Measurements from ENCODE around the gene ACBD3. TPM values are rescaled to one million over a fixed set of nuclear protein-coding genes. Genes with fewer than 3 reads are reported as not detected.
A peak's percentile ranks its signal among the peaks of the same experiment; 100 is the strongest.

The ACBD3 gene
- total RNA-seq, 6 experiments from 2014 or later = 14.6 to 23.6 (median 17.5) TPM

DNA sequence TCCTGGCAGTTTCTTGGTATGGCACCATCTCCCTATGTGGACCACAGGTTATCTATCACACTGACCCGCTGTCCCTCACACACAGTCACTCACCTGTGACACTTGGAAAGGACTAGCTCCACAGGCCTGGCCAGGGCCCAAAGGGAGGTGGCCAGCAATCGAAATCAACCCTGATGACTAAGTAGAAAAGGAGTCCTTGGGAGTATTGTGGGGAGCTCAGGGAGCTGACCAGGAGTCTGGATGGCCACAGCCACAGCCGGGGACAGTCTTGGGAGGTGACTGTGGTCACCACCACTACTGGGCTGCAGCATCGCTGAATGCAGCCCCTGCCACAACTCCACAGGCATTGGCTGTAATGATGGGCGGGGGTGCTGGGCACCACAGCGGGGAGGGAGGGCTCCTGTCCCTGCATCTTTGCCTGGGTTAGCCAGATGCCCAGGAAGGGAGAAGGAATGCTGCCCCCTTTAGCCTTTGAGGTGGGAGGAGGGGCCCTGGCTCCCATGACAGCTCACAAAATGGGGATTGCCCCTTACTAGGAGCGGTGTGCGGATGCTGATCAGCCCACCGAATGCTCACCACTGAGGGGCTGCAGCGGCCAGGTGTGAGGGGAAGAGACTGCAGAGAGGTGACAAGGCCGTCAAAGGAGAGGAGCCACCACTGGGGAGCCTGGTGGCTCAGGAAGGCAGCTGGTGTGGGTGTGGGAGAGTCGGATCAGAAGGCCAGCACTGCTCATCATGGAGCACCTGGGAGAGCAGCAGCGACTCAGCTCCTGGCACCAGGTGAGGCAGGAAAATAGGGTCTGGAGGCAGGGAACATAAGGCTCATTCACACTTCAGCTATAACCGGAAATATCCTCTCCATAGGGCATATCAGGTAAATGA lies 62.7 kb downstream of the ACBD3 start:
- Histone ChIP-seq H3K9me3 (no peaks in the 10 kb centered on the region), H3K4me3 (no peak overlapping the region), H3K27me3 (no peaks in the 10 kb centered on the region), H3K27ac (no peak overlapping the region), H3K36me3 (no peaks in the 10 kb centered on the region), H3K4me1 (peaks cover 0 to 8% (median 0%) of the 10 kb centered on the region in 4 donors)
- ATAC-seq = peak in 1 of 4 donors; percentile 30
- TF ChIP-seq POLR2A (IDR thresholded peaks at IDR 0.05) = no peak
- TF ChIP-seq, protein P1, sequence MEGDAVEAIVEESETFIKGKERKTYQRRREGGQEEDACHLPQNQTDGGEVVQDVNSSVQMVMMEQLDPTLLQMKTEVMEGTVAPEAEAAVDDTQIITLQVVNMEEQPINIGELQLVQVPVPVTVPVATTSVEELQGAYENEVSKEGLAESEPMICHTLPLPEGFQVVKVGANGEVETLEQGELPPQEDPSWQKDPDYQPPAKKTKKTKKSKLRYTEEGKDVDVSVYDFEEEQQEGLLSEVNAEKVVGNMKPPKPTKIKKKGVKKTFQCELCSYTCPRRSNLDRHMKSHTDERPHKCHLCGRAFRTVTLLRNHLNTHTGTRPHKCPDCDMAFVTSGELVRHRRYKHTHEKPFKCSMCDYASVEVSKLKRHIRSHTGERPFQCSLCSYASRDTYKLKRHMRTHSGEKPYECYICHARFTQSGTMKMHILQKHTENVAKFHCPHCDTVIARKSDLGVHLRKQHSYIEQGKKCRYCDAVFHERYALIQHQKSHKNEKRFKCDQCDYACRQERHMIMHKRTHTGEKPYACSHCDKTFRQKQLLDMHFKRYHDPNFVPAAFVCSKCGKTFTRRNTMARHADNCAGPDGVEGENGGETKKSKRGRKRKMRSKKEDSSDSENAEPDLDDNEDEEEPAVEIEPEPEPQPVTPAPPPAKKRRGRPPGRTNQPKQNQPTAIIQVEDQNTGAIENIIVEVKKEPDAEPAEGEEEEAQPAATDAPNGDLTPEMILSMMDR (IDR thresholded peaks at IDR 0.05) = no peak
- peak in 1 of 3 donors; percentile 62 for DNase-seq
- intact Hi-C loops (cut with DNase I) = loop anchor here (5.0 kb wide), 2 partner anchors 57 to 73 kb away; no protein-coding TSS in a partner anchor
- WGBS (ENCODE audit: insufficient coverage, low coverage, low lambda C conversion rate, missing lambda C conversion rate) = 82% methylated on average over 6 of the region's 14 CpGs

- intact Hi-C loops (cut with DNase I) = loop anchor here (5.0 kb wide), 2 partner anchors 56 to 74 kb away; no protein-coding TSS in a partner anchor
- Histone ChIP-seq H3K27me3 (no peaks in the 10 kb centered on the region), H3K36me3 (no peaks in the 10 kb centered on the region), H3K4me1 (peaks cover 0 to 7% (median 0%) of the 10 kb centered on the region in 4 donors), H3K9me3 (no peaks in the 10 kb centered on the region), H3K4me3 (no peak overlapping the region), H3K27ac (no peak overlapping the region)
- 94% methylated on average over 4 of the region's 4 CpGs for WGBS (ENCODE audit: insufficient coverage, low coverage, low lambda C conversion rate, missing lambda C conversion rate)
- DNase-seq = no peak
- ATAC-seq = no peak
- TF ChIP-seq, protein P1 (IDR thresholded peaks at IDR 0.05) = no peak
- TF ChIP-seq POLR2A (IDR thresholded peaks at IDR 0.05) = no peak
These were observed 63.4 kb downstream of the ACBD3 start for GRCh38 chr1:226123212-226123560.

GRCh38 chr1:226121587-226122400 lies 64.7 kb downstream of the ACBD3 start:
- no CpG with 5 or more reads among the region's 104 CpGs for WGBS (ENCODE audit: insufficient coverage, low coverage, low lambda C conversion rate, missing lambda C conversion rate)
- Histone ChIP-seq H3K36me3 (no peaks in the 10 kb centered on the region), H3K9me3 (no peaks in the 10 kb centered on the region), H3K27ac (peak overlapping the region; percentile 10 to 54 (median 43)), H3K4me3 (peak overlapping the region; percentile 57 to 64 (median 63)), H3K27me3 (no peaks in the 10 kb centered on the region), H3K4me1 (no peaks in the 10 kb centered on the region)
- DNase-seq = peak; percentile 64 to 76 (median 70)
- peak; percentile 76 to 89 (median 84) for ATAC-seq
- intact Hi-C loops (cut with DNase I) = loop anchor here (5.0 kb wide), 2 partner anchors 54 to 76 kb away; no protein-coding TSS in a partner anchor
- TF ChIP-seq POLR2A (IDR thresholded peaks at IDR 0.05) = no peak
- TF ChIP-seq, protein P1 (IDR thresholded peaks at IDR 0.05) = peak; percentile 64 to 93 (median 80)

DNA sequence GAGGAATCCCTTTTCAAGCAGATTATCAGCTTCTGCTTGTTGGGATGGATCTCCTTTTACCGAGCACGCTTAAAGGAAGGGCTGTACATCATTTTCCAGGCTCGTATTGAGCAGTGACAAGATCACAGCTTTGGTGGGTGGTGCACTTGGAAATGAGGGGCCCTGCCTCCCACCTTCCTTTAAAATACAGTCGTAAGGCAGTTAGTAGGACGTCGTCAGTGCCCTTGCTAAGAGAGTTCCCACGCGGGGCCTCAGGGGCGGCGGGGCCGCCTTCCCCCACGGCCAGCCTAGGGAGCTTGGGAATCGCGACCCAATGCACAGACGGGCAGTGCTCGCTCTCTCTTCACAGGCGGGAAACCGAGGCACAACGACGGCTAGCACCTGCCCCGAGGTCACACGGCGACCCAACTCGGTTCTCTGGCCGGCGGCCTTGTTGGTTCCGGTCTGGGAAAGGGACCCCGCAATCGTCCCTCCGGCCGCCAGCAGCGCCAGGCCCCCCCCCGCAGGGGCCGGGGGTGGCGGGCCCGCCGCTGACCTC lies 65.4 kb downstream of the ACBD3 start:
- H3K9me3 ChIP-seq = no peaks in the 10 kb centered on the region
- no peaks in the 10 kb centered on the region for H3K27me3 ChIP-seq
- H3K4me1 ChIP-seq = no peaks in the 10 kb centered on the region
- ATAC-seq (no peak), DNase-seq (no peak)
- peak overlapping the region in 2 of 3 donors; percentile 63 to 64 for H3K4me3 ChIP-seq
- intact Hi-C loops (cut with DNase I) = loop anchor here (5.0 kb wide), 2 partner anchors 54 to 76 kb away; no protein-coding TSS in a partner anchor
- TF ChIP-seq, protein P1 (IDR thresholded peaks at IDR 0.05) = no peak
- no peak for TF ChIP-seq POLR2A (IDR thresholded peaks at IDR 0.05)
- H3K27ac ChIP-seq = no peak overlapping the region
- WGBS (ENCODE audit: insufficient coverage, low coverage, low lambda C conversion rate, missing lambda C conversion rate) = 37% methylated on average over 5 of the region's 37 CpGs
- no peaks in the 10 kb centered on the region for H3K36me3 ChIP-seq

Measured in right lobe of liver (tissue), 6 donors.